ACHN (cell line): ENCODE data around the gene ARRDC1.
"Not testable (repeated sequence)": the region's sequence is repeated elsewhere in the genome, so short reads cannot be mapped to it uniquely, and the experiment has no call there.

Source experiments
- DNase-seq: peaks from one replicate; pipeline ENCODE4 v3.0.0-alpha.2; 2015
- in situ Hi-C: cut with HindIII; loops from 2 replicates; pipeline ENCODE4 v1.10.0; 2017; ENCODE audit warnings: low sequenced_read_pairs, low pct_ligation_motif_present, low pct_unique_long_range_greater_than_20kb

The ARRDC1 gene

DNA sequence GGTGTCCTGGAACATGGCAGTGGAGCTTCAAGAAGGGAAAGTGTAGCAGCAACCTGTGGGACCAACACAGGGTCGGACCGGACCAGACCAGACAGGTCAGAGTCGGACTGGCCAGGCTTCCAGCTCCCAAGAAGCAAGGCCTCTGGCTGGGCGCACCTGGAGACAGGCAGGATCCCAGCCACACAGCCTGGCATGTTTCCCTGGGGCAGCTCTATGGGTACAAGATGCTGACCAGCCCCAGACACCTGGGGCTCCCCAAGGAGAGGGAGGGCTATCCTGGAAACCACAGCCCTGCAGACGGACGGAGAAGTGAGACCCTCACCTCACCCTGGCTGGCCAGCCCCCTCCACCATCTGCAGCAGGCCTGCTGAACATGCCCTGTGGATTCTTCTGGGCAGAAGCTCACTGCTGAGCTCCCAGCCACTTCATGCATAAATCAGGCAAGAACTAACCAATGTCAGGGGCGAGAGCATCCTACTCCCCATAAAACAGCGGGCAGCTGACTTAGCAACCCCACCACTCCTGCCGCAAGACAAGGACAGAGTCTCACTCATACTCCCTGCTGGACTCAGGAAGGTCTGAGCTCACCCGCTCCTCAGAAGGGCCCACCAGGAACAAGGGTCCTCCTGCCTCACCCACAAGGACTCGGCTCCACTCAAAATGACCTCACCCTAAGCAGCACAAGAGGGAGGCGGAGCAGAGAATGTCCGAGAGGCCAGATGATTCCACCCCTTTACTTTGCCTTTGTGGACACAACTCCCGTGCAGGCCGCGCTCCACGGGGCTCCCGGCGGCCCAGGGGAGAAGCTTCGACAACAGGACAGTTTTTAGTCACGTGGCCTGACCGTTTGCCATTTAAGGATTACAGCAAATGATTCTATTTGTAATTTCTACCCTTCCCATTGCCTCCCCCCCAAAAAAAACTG, 23.9 kb upstream of the ARRDC1 start:
- in situ Hi-C loops = no loop called here
- no peak for DNase-seq

DNA sequence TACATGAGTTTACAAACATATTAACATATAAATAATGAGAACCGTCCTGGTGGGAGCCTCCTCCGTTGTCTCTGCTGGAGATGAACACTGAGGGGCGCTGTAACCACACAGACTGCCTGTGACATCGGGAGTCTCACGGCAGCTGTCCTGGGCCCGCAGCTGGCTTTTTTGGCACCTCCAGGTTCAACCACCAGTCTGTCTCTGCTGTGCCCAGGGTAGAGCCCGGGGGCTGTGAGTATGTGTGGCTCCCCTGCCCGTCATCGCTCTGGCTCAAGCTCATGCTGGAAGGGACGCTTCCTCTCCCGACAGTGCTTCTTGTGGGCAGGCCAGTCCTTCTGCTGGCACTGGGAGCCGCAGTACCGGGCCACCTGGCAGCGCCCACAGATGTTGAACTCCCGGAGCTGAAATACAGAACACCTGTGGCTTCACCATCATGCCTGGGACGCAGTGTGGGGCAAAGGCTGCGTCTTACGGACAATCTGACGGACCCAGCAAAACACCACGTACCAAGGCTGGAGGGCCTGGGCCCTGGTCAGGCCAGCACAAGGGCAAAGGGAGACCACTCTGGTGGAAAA, 23.1 kb upstream of the ARRDC1 start:
- in situ Hi-C loops = no loop called here
- DNase-seq = peak; percentile 24

DNA sequence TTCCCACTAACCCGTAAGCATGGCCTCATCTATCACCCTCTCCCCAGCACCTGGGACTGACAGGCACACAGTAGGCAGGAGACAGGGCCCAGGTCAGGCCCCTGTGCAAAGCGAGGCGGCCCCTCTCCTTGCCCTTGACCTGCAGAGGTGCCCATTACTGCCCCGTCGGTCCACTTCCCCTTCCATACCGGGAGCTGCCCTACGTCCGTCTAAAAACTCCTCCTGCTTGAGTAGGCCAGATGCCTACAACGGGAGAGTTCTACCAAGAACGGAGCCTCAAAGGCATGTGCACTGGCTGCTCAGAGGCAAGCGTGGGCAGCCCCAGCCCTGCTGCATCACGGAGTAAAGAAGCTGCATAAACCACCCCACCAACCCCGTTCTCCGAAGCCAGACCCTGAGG, 22.1 kb upstream of the ARRDC1 start:
- in situ Hi-C loops = no loop called here
- no peak for DNase-seq

DNA sequence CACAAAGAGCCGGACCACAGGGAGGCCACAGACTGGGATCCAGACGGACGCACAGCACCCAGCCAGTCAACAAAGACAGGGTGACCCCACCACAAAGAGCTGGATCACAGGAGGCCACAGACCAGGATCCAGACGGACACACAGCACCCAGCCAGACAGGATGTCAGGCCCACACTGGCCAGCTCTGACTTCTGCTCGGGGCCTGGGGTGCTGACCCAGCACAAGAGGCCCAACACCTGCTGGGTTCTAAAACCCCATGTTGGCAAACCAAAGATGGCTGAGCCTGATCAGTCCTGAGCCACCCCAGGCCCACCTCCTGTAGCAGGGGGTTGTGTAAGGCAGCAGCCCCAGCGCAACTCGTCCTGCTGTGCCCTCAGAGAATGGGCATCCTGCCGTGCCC, 21.5 kb upstream of the ARRDC1 start:
- in situ Hi-C loops = no loop called here
- DNase-seq = no peak

DNA sequence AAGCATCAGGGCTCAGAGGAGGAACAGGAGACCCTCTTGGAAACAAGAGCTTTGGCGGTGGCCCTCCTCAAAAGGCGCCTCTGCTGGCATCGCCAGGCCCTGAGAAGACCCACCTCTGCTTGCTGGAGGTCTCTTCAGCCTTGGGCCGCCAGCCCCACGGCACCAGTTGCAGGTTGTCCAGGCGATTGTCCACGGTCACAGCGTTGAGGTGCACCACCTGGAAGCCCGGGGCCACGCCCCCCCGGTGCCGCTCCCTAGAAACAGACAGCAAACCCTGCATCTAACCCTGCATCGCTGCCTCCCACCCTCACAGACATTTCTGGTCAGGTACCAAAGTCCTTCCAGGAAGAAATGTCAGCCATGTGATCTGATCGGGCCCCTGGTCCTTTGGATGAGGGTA, 18.6 kb upstream of the ARRDC1 start:
- no peak for DNase-seq
- in situ Hi-C loops = no loop called here

DNA sequence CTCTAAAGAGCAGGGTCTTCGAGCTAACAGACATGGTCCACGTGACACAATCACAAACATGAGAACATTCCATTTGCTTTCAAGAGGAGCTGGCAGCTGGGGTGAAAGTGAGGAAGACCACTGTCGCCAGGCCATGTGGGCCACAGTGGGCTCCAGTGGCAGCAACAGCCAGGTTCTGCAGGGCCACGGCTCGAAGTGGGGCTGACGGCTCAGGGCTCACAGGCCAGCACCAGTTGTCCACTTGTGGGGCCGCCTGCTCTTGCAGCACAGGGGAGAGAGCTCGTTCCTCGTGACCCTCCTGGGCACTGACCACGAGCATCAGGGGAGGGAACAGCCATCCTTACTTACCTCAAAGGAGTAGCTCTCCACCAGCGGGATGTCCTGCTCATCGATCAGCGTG, 17.2 kb upstream of the ARRDC1 start:
- in situ Hi-C loops = no loop called here
- no peak for DNase-seq

DNA sequence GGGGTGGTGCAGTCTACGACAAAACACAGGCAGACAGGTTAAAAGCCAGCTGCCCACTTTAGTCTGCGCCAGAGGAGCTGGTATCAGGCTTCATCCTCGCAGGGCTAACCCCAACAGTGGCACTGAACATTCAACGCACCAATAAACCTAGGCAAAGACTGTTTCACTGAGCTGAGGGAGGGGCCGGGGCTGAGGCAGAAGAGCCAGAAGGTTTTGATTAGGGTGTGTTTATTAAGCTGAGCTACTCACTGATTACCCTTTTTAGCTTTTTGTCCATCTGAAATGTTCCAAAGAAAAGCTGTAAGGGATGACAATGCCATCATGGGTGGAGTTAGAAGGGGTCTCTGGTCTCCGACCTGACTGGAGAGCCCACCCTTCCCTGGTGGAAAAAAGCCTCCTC, 16.6 kb upstream of the ARRDC1 start:
- no peak for DNase-seq
- in situ Hi-C loops = no loop called here

DNA sequence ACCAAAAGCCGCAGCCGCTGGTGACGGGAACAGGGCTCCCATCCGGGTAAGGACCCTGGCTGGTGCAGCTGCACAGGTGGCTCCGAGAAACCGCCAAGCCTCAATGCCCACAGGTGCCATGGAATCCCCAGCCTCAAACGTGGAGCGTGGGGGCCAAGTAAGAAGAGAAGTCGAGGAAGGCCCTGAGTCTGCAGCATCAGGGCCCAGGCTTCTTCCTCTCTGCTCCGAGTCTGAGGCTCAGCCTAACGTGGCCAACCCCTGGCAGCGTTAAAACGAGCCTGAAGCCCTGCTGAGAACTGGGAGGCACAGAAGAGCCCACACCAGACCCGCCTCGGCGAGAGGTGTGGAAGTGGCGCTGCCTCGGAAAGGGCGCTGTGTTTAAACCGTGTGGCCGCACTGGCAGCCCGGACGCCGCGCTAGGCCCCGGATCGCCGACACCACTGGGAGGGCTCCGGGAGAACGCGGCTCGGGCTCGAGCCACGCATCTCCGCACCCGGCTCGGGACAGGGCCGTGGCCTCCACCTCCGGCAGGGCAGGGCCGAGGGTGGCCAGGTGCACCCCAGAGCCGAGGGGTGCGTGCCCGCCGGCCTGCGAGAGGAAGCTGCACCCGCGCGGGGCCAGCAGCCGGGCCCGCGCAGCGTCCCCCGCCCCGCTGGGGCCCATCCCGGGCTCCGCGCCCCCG, 15.9 kb upstream of the ARRDC1 start:
- no peak for DNase-seq
- in situ Hi-C loops = no loop called here

DNA sequence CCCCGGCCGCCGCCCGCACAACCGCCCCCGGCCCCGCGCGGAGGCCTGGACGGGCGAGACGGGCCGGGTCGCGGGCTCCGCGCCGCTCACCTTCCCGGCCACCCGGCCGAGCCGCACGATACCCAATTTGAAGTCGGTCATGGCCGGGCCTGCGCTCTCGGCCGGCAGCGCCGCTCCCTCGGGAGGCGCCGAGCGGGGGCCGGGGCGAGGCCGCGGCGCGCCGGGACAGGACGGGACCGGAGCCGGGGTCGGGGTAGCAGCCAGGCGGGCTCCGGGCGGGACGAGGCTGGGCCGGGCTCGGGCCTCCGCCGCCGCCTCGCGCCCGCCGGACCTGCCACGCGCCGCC, 15.4 kb upstream of the ARRDC1 start:
- in situ Hi-C loops = no loop called here
- no peak for DNase-seq

DNA sequence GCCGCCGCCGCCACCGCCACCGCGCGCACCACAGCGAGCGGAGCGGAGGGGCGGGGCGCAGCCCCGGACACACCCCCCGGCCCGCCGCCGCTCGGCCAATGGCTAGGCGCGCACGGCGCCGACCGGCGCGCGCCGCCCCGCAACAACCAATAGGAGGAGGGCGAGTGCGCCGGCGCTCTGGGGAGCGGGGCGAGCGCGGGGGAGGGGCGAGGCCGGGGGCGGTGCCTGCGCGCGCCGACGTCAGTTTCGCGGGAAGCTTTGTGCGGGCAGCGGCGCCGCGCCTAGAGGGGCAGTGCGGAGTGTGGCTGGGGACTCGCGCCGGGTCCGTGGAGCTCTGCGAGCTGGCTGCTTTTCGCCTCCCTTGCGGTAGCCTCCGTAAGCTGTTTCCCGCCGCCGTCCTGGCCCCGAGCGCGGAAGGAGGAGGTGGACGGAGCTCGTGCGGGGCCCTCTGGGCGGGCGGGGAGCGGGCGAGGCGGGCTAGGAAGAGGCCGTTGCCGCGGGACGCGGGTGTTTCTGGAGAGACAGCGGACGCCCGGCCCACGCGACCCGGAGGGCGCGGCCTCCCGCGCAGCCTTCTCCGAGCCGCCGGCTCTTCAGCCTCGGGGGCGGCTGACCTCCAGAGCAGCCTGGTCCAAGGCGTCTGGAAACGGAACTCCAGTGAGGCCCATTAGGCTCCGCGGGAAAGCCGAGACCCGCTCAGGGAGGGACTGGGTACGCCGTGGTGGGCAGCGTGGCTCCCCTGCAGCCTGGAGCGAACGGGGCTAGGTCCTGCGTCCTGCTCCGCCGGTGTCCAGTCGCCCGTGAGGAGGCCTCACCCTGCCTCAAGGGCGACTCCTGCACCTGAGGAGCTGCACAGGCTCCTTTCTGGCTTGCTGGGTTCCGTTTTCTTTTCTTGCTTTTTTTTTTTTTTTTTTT, 14.8 kb upstream of the ARRDC1 start, which contains the start of gene ZMYND19:
Gene ZMYND19 (minus strand): TSS at position 44 of the 915 bp plus-strand sequence. CDS start 249 bp downstream, outside the sequence.
- peak; percentile 83 for DNase-seq
- in situ Hi-C loops = no loop called here

DNA sequence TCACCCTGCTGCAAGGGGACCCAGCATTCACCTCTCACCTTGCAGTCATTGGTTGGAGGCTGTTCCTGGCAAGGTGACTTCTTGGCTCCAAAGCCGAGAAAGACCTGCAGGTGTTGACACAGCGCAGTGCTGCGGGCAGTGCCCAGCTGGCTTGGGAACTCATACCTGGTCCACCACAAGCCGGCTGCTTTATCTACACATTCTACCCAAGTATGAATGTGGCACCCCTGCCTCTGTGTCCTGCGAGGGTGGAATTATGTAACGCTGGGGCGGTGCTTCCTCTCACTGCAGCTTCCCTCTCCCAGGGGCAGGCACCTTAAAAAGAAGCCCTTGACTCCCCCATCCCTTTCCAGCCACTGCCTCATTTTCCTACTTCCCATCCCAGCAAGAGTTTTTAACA, 12.7 kb upstream of the ARRDC1 start:
- in situ Hi-C loops = no loop called here
- DNase-seq = no peak

DNA sequence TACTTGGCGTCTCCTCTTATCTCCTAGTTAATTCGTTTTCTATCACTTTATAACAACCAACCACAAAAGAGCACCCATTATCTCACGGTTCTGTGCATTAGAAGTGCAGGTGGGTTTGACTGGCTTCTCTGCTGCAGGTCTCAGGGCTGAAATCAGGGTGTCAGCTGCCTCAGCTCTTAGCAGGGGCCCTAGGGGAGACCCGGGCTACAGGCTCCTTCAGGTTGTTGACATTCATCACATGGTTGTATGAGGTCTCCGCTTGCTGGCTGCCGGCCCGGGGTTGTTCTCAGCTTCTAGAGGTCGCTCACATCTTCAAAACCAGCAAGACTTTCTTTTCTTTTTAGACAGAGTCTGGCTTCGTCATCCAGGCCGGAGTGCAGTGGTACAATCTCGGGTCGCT, 12.3 kb upstream of the ARRDC1 start:
- DNase-seq = no peak
- in situ Hi-C loops = no loop called here

DNA sequence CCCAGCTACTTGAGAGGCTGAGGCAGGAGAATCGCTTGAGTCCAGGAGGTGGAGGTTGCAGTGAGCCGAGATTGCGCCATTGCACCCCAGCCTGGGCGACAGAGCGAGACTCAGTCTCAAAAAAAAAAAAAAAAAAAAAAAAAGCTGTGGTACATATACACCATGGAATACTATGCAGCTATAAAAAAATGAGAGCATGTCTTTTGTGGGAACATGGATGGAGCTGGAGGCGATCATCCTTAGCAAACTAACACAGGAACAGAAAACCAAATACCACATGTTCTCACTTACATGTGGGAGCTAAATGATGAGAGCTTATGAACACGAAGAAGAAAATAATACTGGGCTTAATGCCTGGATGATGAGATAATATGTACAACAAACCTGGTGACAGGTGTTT, 8.9 kb upstream of the ARRDC1 start:
- in situ Hi-C loops, DNase-seq: not testable (repeated sequence)

DNA sequence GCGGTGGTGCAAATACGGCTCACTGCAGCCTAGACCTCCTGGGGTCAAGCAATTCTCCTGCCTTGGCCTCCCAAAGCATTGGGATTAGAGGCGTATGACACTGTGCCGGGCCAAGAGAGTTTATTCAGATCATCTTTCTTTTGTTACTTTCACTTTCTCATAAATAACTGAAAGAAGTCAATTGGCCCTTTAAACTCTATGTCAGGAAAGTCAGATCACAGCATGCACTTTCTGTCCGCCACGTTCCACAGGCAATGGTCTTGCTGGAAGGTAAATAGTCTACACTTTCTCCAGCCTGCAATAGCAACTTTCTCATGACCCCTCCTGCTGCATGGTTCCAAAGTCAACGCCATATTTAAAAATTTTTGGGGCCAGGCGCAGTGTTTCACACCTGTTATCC, 6.5 kb upstream of the ARRDC1 start:
- in situ Hi-C loops = no loop called here

DNA sequence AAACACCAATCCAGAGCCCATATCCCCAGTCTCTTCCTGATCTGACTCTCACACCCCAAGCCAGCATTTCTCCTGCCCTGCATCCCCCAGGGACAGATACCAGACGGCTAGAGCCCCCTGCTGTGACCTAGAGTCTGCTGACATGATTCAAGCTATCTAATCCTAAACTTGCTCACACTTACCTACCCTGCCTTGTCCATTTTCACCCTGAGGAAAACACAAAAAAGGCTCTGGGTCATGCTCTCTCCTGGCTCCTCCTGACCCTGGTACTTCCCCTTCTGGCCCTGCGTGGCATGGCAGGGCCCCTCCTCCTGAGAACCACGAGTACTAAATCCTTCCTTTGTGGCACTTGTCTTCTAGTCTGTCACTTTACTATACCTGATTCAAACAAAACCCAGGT, 2.8 kb upstream of the ARRDC1 start:
- DNase-seq = no peak
- in situ Hi-C loops = no loop called here

More for the DNA sequence above, 6.5 kb upstream of the ARRDC1 start:
- no peak for DNase-seq

DNA sequence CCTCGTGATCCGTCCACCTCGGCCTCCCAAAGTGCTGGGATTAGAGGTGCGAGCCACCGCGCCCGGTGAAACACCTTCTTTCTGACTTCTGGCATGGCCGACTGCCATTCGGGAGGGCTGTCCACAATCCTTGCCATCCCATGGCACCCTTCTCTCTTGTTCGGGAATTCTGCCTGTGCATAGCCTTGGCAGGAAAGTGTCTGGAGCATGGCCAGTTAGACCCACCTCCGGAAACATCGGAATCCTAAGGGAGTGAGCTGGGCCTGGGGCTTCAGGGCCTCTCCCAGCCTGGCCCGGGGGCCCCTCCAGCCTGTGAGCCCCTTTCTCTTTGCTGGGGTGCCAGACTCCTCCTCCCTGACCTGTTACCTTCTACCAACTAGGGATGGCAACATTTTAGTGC, 1.6 kb upstream of the ARRDC1 start:
- in situ Hi-C loops = no loop called here
- no peak for DNase-seq

DNA sequence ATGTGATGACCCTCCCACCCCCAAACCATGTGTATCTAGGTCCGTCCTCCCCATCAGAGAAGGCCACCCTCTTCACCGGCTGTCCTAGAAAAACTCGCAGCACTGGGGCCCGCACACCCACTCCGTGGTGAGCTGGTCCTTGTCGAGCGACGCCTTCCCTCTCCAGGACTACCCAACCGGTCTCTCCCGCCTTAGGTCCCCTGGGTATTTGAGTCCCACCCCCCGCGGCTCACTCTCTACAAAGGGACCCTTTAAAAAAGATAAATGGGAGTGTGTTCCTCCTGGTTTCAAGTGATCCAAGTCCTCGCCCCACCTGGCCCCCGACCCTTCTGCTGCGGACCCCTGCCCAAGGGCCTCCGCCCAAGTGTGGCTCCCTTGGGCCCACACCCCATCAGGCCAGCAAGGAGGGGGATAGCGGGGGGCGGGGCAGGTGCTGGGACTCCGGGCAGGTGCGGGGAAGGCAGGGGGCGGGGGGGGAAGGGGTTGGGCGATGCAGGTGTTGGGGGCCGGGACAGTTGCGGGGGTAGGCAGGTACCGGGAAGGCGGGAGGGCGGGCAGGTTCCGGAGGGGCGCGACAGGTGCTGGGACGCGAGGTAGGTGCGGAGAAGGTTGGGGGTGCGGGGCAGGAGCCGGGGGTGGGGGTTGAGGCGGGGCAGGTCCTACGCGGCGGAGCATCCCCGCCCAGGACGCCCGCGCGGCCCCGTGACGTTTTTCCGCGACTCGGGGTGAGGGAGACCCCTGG, 970 bp upstream of the ARRDC1 start:
- in situ Hi-C loops = no loop called here
- DNase-seq = no peak

DNA sequence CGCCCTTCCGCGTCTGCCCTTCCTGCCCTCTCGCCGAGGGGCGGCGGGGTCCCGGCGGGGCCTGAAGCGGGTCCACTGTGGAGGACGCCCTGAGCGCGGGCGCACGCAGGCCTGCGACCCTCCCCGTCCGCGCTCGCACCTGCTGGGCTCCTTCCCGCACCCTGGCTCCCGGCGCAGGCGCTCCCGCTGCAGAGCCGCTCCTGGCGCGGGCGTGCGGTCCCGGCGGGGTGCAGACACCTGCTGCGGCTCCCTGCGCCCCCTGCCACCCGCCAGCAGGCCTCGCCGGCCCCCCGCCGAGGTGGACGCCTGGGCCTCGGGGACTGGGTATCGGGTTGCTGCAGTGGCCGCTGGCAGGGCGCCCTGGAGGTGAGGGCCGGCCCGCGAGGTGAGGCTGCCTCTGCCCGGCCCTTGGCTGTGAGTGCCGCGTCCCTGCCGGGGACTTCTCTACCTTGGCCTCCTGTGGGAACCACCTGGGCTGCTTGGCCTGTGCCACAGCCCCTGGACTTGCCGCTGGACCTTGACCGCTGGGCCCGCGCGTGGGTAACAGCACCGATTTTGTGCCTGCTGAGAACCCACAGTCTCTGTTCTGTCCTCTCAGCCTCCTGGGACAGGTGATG, 627 bp downstream of the ARRDC1 start:
- DNase-seq = no peak
- in situ Hi-C loops = no loop called here
